ENCODE data around the gene SLC7A6OS.
A peak's percentile ranks its signal among the peaks of the same experiment; 100 is the strongest.

The SLC7A6OS gene

GRCh38 chr16:68300734-68301459 lies 9.8 kb downstream of the SLC7A6OS start:
- Histone ChIP-seq H3K36me3 (ENCODE audit: control insufficient read depth in 1 of 2, insufficient read depth in 2 of 2, low read depth in 1 of 2, low read length in 2 of 2) (peaks cover 44 to 93% of the 10 kb centered on the region in 2 experiments), H3K79me1 (replicated peaks; ENCODE audit: low read length, poor library complexity, severe bottlenecking) (peaks cover 34% of the 10 kb centered on the region), H4K91ac (ENCODE audit: low read length) (no peak overlapping the region), H3K23ac (ENCODE audit: low read length in 2 of 2) (no peak overlapping the region), H3K4me1 (ENCODE audit: control insufficient read depth, insufficient read depth, low read depth, low read length) (peaks cover 15% of the 10 kb centered on the region), H3K9me3 (ENCODE audit: control insufficient read depth, low read length) (no peaks in the 10 kb centered on the region), H3K27me3 (ENCODE audit: control insufficient read depth in 1 of 2, insufficient read depth in 1 of 2, low read length in 2 of 2) (no peaks in the 10 kb centered on the region), H3K4me3 (ENCODE audit: insufficient read depth in 1 of 2, low read depth in 1 of 2, low read length in 2 of 2) (no peak overlapping the region), H2BK15ac (ENCODE audit: low read depth, poor library complexity, severe bottlenecking) (no peak overlapping the region), H4K8ac (ENCODE audit: low read length) (no peak overlapping the region), H3K9ac (ENCODE audit: low read length) (peak overlapping the region; percentile 42), H2BK5ac (ENCODE audit: low read depth, low read length, poor library complexity, severe bottlenecking) (no peak overlapping the region), H3K4ac (ENCODE audit: low read depth in 1 of 2, low read length in 2 of 2) (no peak overlapping the region), H3K4me2 (ENCODE audit: low read length, poor library complexity, severe bottlenecking) (no peak overlapping the region), H3K14ac (ENCODE audit: low read length in 2 of 2) (no peak overlapping the region), H2BK120ac (ENCODE audit: low read depth, low read length) (no peak overlapping the region), H3K27ac (ENCODE audit: low read length, poor library complexity, severe bottlenecking) (peak overlapping the region; percentile 38), H3K18ac (ENCODE audit: low read depth in 1 of 2, low read length in 2 of 2) (no peak overlapping the region), H2BK12ac (ENCODE audit: low read length in 2 of 2) (no peak overlapping the region), H2AK5ac (ENCODE audit: low read length, severe bottlenecking) (peak overlapping the region; percentile 9), H2AFZ (ENCODE audit: low read depth, low read length) (no peak overlapping the region)
- WGBS, result 89% methylated on average over 7 of the region's 7 CpGs
- no peak for DNase-seq

DNA sequence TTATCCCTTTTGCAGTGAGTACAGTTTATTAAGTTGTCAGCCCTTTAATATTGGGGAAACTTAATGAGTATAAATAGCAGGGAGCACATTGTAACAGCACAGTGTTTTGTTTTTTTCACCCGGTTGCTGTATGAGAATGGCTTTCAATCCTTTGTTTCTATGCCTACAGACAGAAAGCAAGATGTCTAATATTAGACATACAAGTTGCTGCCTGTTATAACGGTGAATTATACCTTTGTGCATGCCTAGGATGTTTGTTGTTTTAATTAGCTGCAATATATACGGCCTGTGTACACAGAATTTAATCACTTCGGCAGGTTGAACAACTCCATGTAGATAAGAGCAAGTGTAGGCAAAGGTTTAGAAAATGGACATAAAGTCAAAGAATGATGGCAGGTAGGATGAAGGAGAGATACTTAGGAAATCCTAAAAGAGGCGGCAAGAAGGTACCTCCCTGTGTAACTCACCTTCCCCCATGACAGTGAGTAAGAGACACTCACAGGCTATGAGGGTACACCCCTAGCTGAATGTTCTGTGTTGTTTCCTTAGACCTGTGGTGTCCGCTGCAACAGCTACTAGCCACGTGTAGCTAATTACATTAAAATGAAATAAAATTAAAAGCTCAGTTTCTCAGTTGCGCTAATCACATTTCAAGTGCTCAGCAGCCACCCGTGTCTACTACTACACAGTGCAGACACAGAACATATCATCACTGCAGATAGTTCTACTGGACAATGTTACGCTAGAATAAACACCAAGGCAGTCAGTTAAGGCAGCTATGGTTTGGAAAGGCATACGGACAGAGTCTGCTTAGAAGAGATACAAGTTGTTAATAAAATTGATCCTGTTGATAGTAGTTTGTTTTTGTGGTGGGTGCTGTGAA lies 10.9 kb downstream of the SLC7A6OS start:
- Histone ChIP-seq H2BK5ac (ENCODE audit: low read depth, low read length, poor library complexity, severe bottlenecking) (no peak overlapping the region), H3K36me3 (ENCODE audit: control insufficient read depth in 1 of 2, insufficient read depth in 2 of 2, low read depth in 1 of 2, low read length in 2 of 2) (peaks cover 39 to 91% of the 10 kb centered on the region in 2 experiments), H2BK120ac (ENCODE audit: low read depth, low read length) (no peak overlapping the region), H3K18ac (ENCODE audit: low read depth in 1 of 2, low read length in 2 of 2) (no peak overlapping the region), H3K27me3 (ENCODE audit: control insufficient read depth in 1 of 2, insufficient read depth in 1 of 2, low read length in 2 of 2) (no peaks in the 10 kb centered on the region), H3K9me3 (ENCODE audit: control insufficient read depth, low read length) (no peaks in the 10 kb centered on the region), H2BK12ac (ENCODE audit: low read length in 2 of 2) (no peak overlapping the region), H3K4me2 (ENCODE audit: low read length, poor library complexity, severe bottlenecking) (no peak overlapping the region), H4K8ac (ENCODE audit: low read length) (no peak overlapping the region), H3K4me3 (ENCODE audit: insufficient read depth in 1 of 2, low read depth in 1 of 2, low read length in 2 of 2) (no peak overlapping the region), H3K79me1 (replicated peaks; ENCODE audit: low read length, poor library complexity, severe bottlenecking) (peaks cover 29% of the 10 kb centered on the region), H3K27ac (ENCODE audit: low read length, poor library complexity, severe bottlenecking) (peak overlapping the region; percentile 73), H2BK15ac (ENCODE audit: low read depth, poor library complexity, severe bottlenecking) (no peak overlapping the region), H2AK5ac (ENCODE audit: low read length, severe bottlenecking) (peak overlapping the region; percentile 73), H3K23ac (ENCODE audit: low read length in 2 of 2) (no peak overlapping the region), H2AFZ (ENCODE audit: low read depth, low read length) (no peak overlapping the region), H3K9ac (ENCODE audit: low read length) (peak overlapping the region; percentile 66), H4K91ac (ENCODE audit: low read length) (no peak overlapping the region), H3K4ac (ENCODE audit: low read depth in 1 of 2, low read length in 2 of 2) (no peak overlapping the region), H3K4me1 (ENCODE audit: control insufficient read depth, insufficient read depth, low read depth, low read length) (peaks cover 15% of the 10 kb centered on the region), H3K14ac (ENCODE audit: low read length in 2 of 2) (no peak overlapping the region)
- 94% methylated on average over 11 of the region's 11 CpGs for WGBS
- DNase-seq, result no peak

- H3K4me2 ChIP-seq (ENCODE audit: low read length, poor library complexity, severe bottlenecking), result no peak overlapping the region
- H4K91ac ChIP-seq (ENCODE audit: low read length), result no peak overlapping the region
- 65% methylated on average over 5 of the region's 5 CpGs for WGBS
- H2BK5ac ChIP-seq (ENCODE audit: low read depth, low read length, poor library complexity, severe bottlenecking), result no peak overlapping the region
- peaks cover 32% of the 10 kb centered on the region for H3K79me1 ChIP-seq (replicated peaks; ENCODE audit: low read length, poor library complexity, severe bottlenecking)
- H4K8ac ChIP-seq (ENCODE audit: low read length), result no peak overlapping the region
- peak overlapping the region in 1 of 2 experiments; percentile 18 for H3K4ac ChIP-seq (ENCODE audit: low read depth in 1 of 2, low read length in 2 of 2)
- peak; percentile 73 for DNase-seq
- no peaks in the 10 kb centered on the region for H3K9me3 ChIP-seq (ENCODE audit: control insufficient read depth, low read length)
- no peak overlapping the region for H2BK15ac ChIP-seq (ENCODE audit: low read depth, poor library complexity, severe bottlenecking)
- H2AFZ ChIP-seq (ENCODE audit: low read depth, low read length), result no peak overlapping the region
- peak overlapping the region in 1 of 2 experiments; percentile 26 for H3K23ac ChIP-seq (ENCODE audit: low read length in 2 of 2)
- peak overlapping the region; percentile 27 for H2AK5ac ChIP-seq (ENCODE audit: low read length, severe bottlenecking)
- peaks cover 44 to 95% of the 10 kb centered on the region in 2 experiments for H3K36me3 ChIP-seq (ENCODE audit: control insufficient read depth in 1 of 2, insufficient read depth in 2 of 2, low read depth in 1 of 2, low read length in 2 of 2)
- peak overlapping the region; percentile 73 for H3K27ac ChIP-seq (ENCODE audit: low read length, poor library complexity, severe bottlenecking)
- no peak overlapping the region for H2BK120ac ChIP-seq (ENCODE audit: low read depth, low read length)
- H2BK12ac ChIP-seq (ENCODE audit: low read length in 2 of 2), result no peak overlapping the region
- no peak overlapping the region for H3K18ac ChIP-seq (ENCODE audit: low read depth in 1 of 2, low read length in 2 of 2)
- H3K14ac ChIP-seq (ENCODE audit: low read length in 2 of 2), result no peak overlapping the region
- H3K4me1 ChIP-seq (ENCODE audit: control insufficient read depth, insufficient read depth, low read depth, low read length), result peaks cover 15% of the 10 kb centered on the region
- peak overlapping the region; percentile 66 for H3K9ac ChIP-seq (ENCODE audit: low read length)
- no peaks in the 10 kb centered on the region for H3K27me3 ChIP-seq (ENCODE audit: control insufficient read depth in 1 of 2, insufficient read depth in 1 of 2, low read length in 2 of 2)
- no peak overlapping the region for H3K4me3 ChIP-seq (ENCODE audit: insufficient read depth in 1 of 2, low read depth in 1 of 2, low read length in 2 of 2)
Measured at GRCh38 chr16:68298907-68299561, 11.7 kb downstream of the SLC7A6OS start.

GRCh38 chr16:68298312-68298711 lies 12.4 kb downstream of the SLC7A6OS start:
- H3K79me1 ChIP-seq (replicated peaks; ENCODE audit: low read length, poor library complexity, severe bottlenecking), result peaks cover 34% of the 10 kb centered on the region
- no peak overlapping the region for H2BK5ac ChIP-seq (ENCODE audit: low read depth, low read length, poor library complexity, severe bottlenecking)
- 94% methylated on average over 3 of the region's 3 CpGs for WGBS
- H3K36me3 ChIP-seq (ENCODE audit: control insufficient read depth in 1 of 2, insufficient read depth in 2 of 2, low read depth in 1 of 2, low read length in 2 of 2), result peaks cover 46 to 93% of the 10 kb centered on the region in 2 experiments
- H3K18ac ChIP-seq (ENCODE audit: low read depth in 1 of 2, low read length in 2 of 2), result no peak overlapping the region
- no peaks in the 10 kb centered on the region for H3K27me3 ChIP-seq (ENCODE audit: control insufficient read depth in 1 of 2, insufficient read depth in 1 of 2, low read length in 2 of 2)
- H2BK120ac ChIP-seq (ENCODE audit: low read depth, low read length), result no peak overlapping the region
- no peak overlapping the region for H2AFZ ChIP-seq (ENCODE audit: low read depth, low read length)
- H2AK5ac ChIP-seq (ENCODE audit: low read length, severe bottlenecking), result peak overlapping the region; percentile 87
- DNase-seq, result no peak
- no peak overlapping the region for H2BK15ac ChIP-seq (ENCODE audit: low read depth, poor library complexity, severe bottlenecking)
- H4K91ac ChIP-seq (ENCODE audit: low read length), result no peak overlapping the region
- H3K14ac ChIP-seq (ENCODE audit: low read length in 2 of 2), result no peak overlapping the region
- H2BK12ac ChIP-seq (ENCODE audit: low read length in 2 of 2), result no peak overlapping the region
- H3K4ac ChIP-seq (ENCODE audit: low read depth in 1 of 2, low read length in 2 of 2), result no peak overlapping the region
- H3K23ac ChIP-seq (ENCODE audit: low read length in 2 of 2), result no peak overlapping the region
- H4K8ac ChIP-seq (ENCODE audit: low read length), result no peak overlapping the region
- H3K9ac ChIP-seq (ENCODE audit: low read length), result peak overlapping the region; percentile 66
- no peak overlapping the region for H3K4me3 ChIP-seq (ENCODE audit: insufficient read depth in 1 of 2, low read depth in 1 of 2, low read length in 2 of 2)
- H3K4me1 ChIP-seq (ENCODE audit: control insufficient read depth, insufficient read depth, low read depth, low read length), result peaks cover 15% of the 10 kb centered on the region
- no peaks in the 10 kb centered on the region for H3K9me3 ChIP-seq (ENCODE audit: control insufficient read depth, low read length)
- peak overlapping the region; percentile 73 for H3K27ac ChIP-seq (ENCODE audit: low read length, poor library complexity, severe bottlenecking)
- H3K4me2 ChIP-seq (ENCODE audit: low read length, poor library complexity, severe bottlenecking), result no peak overlapping the region
